Activated T-cell treated with anti-CD3 and anti-CD28 coated beads, Interleukin-2, amount 50 U/mL, for 4 hours (primary cell): ENCODE data around the gene LCN15. TPM values are rescaled to one million over a fixed set of nuclear protein-coding genes. Genes with fewer than 3 reads are reported as not detected.
A peak's percentile ranks its signal among the peaks of the same experiment; 100 is the strongest.
"Not testable (repeated sequence)": the region's sequence is repeated elsewhere in the genome, so short reads cannot be mapped to it uniquely, and the experiment has no call there.

Experiments used
- ATAC-seq, 2 donors: fragments of 200-7000 bp; cut with Tn5 transposase; one replicate each; pipeline ENCODE4 v1.10.0; 2021
- DNase-seq: peaks from one replicate; pipeline ENCODE4 v3.0.0-alpha.2; 2020
- H3K27me3 Mint-ChIP-seq: one replicate; pipeline ENCODE4 v1.8.0; 2021; ENCODE audit warnings: low read depth, mixed read lengths
- H3K36me3 Mint-ChIP-seq: one replicate; pipeline ENCODE4 v1.8.0; 2022; ENCODE audit warnings: mixed read lengths; ENCODE audit not compliant: insufficient read depth
- H3K4me1 Mint-ChIP-seq: one replicate; pipeline ENCODE4 v1.8.0; 2021; ENCODE audit warnings: low read depth, mixed read lengths
- H3K4me3 Mint-ChIP-seq: one replicate; pipeline ENCODE4 v1.8.0; 2021; ENCODE audit warnings: mild to moderate bottlenecking, moderate library complexity, mixed read lengths
- H3K9me3 Mint-ChIP-seq: one replicate; pipeline ENCODE4 v1.8.0; 2021; ENCODE audit warnings: mixed read lengths
- total RNA-seq, 3 donors: library from RNA; stranded (reverse); gene quantifications; one replicate each; pipeline ENCODE4 v1.2.1, GENCODE V29; 2021

LCN15 gene
- total RNA-seq, 3 donors from 2014 or later = not detected

- H3K9me3 Mint-ChIP-seq, H3K4me3 Mint-ChIP-seq, ATAC-seq, DNase-seq, H3K36me3 Mint-ChIP-seq, H3K27me3 Mint-ChIP-seq: not testable (repeated sequence)
- H3K4me1 Mint-ChIP-seq = peaks cover 19% of the 10 kb centered on the region
Observed at GRCh38 chr9:136788644-136789522, 24.6 kb upstream of the LCN15 start.

- Mint-ChIP-seq H3K27me3 (peaks cover 3% of the 10 kb centered on the region), H3K4me3 (no peak overlapping the region), H3K4me1 (peaks cover 17% of the 10 kb centered on the region), H3K36me3 (no peaks in the 10 kb centered on the region), H3K9me3 (no peaks in the 10 kb centered on the region)
- DNase-seq (peak; percentile 57), ATAC-seq (no peak)
Observed at GRCh38 chr9:136787690-136788400, 23.5 kb upstream of the LCN15 start.

GRCh38 chr9:136786983-136787382 lies 22.7 kb upstream of the LCN15 start:
- H3K27me3 Mint-ChIP-seq, H3K9me3 Mint-ChIP-seq, H3K4me3 Mint-ChIP-seq, ATAC-seq, H3K36me3 Mint-ChIP-seq, DNase-seq: not testable (repeated sequence)
- peaks cover 12% of the 10 kb centered on the region for H3K4me1 Mint-ChIP-seq

GRCh38 chr9:136786451-136786850 lies 22.1 kb upstream of the LCN15 start:
- H3K27me3 Mint-ChIP-seq = peaks cover 3% of the 10 kb centered on the region
- peaks cover 10% of the 10 kb centered on the region for H3K4me1 Mint-ChIP-seq
- H3K36me3 Mint-ChIP-seq = no peaks in the 10 kb centered on the region
- no peaks in the 10 kb centered on the region for H3K9me3 Mint-ChIP-seq
- ATAC-seq (no peak), DNase-seq (no peak)
- no peak overlapping the region for H3K4me3 Mint-ChIP-seq

- not testable (repeated sequence) for H3K27me3 Mint-ChIP-seq, ATAC-seq, DNase-seq, H3K4me3 Mint-ChIP-seq, H3K9me3 Mint-ChIP-seq, H3K36me3 Mint-ChIP-seq
- peaks cover 10% of the 10 kb centered on the region for H3K4me1 Mint-ChIP-seq
Observed at GRCh38 chr9:136785565-136786355, 21.4 kb upstream of the LCN15 start.

GRCh38 chr9:136784997-136785361 lies 20.7 kb upstream of the LCN15 start:
- ATAC-seq (peak; percentile 46 to 65), DNase-seq (no peak)
- peaks cover 3% of the 10 kb centered on the region for H3K27me3 Mint-ChIP-seq

GRCh38 chr9:136784249-136784996 lies 20.1 kb upstream of the LCN15 start:
- H3K36me3 Mint-ChIP-seq = no peaks in the 10 kb centered on the region
- no peaks in the 10 kb centered on the region for H3K9me3 Mint-ChIP-seq
- peaks cover 7% of the 10 kb centered on the region for H3K4me1 Mint-ChIP-seq
- H3K4me3 Mint-ChIP-seq = no peak overlapping the region
- DNase-seq (no peak), ATAC-seq (no peak)
- peaks cover 3% of the 10 kb centered on the region for H3K27me3 Mint-ChIP-seq

More at GRCh38 chr9:136784997-136785361, 20.7 kb upstream of the LCN15 start:
- no peak overlapping the region for H3K4me3 Mint-ChIP-seq
- no peaks in the 10 kb centered on the region for H3K9me3 Mint-ChIP-seq
- peaks cover 7% of the 10 kb centered on the region for H3K4me1 Mint-ChIP-seq
- no peaks in the 10 kb centered on the region for H3K36me3 Mint-ChIP-seq

GRCh38 chr9:136782452-136782851 lies 18.1 kb upstream of the LCN15 start:
- Mint-ChIP-seq H3K4me1 (no peaks in the 10 kb centered on the region), H3K9me3 (no peaks in the 10 kb centered on the region), H3K36me3 (no peaks in the 10 kb centered on the region), H3K4me3 (no peak overlapping the region), H3K27me3 (peaks cover 20% of the 10 kb centered on the region)
- no peak for ATAC-seq
- DNase-seq = no peak

GRCh38 chr9:136779808-136780207 lies 15.5 kb upstream of the LCN15 start:
- Mint-ChIP-seq H3K4me3 (no peak overlapping the region), H3K9me3 (no peaks in the 10 kb centered on the region), H3K27me3 (peaks cover 21% of the 10 kb centered on the region), H3K36me3 (no peaks in the 10 kb centered on the region), H3K4me1 (no peaks in the 10 kb centered on the region)
- DNase-seq (no peak), ATAC-seq (no peak)

- Mint-ChIP-seq H3K27me3 (peaks cover 23% of the 10 kb centered on the region), H3K4me1 (no peaks in the 10 kb centered on the region), H3K4me3 (no peak overlapping the region), H3K36me3 (no peaks in the 10 kb centered on the region), H3K9me3 (peaks cover 7% of the 10 kb centered on the region)
- DNase-seq (no peak), ATAC-seq (no peak)
Observed at GRCh38 chr9:136777359-136777758, 13.0 kb upstream of the LCN15 start.

GRCh38 chr9:136776947-136777346 lies 12.6 kb upstream of the LCN15 start:
- Mint-ChIP-seq H3K4me1 (no peaks in the 10 kb centered on the region), H3K36me3 (no peaks in the 10 kb centered on the region), H3K27me3 (peaks cover 23% of the 10 kb centered on the region), H3K4me3 (no peak overlapping the region), H3K9me3 (peaks cover 7% of the 10 kb centered on the region)
- ATAC-seq (no peak), DNase-seq (no peak)

GRCh38 chr9:136775191-136775590 lies 10.9 kb upstream of the LCN15 start:
- Mint-ChIP-seq H3K27me3 (peaks cover 23% of the 10 kb centered on the region), H3K4me1 (no peaks in the 10 kb centered on the region), H3K36me3 (no peaks in the 10 kb centered on the region), H3K9me3 (peaks cover 7% of the 10 kb centered on the region), H3K4me3 (no peak overlapping the region)
- DNase-seq (no peak), ATAC-seq (no peak)

- Mint-ChIP-seq H3K4me1 (peaks cover 1% of the 10 kb centered on the region), H3K27me3 (peaks cover 24% of the 10 kb centered on the region), H3K36me3 (no peaks in the 10 kb centered on the region), H3K9me3 (peaks cover 7% of the 10 kb centered on the region), H3K4me3 (no peak overlapping the region)
- DNase-seq (no peak), ATAC-seq (no peak)
Observed at GRCh38 chr9:136774416-136775045, 10.2 kb upstream of the LCN15 start.
